Medulla oblongata (tissue), 1 donor: ENCODE results near the gene TTC7B.
A peak's percentile ranks its signal among the peaks of the same experiment; 100 is the strongest.

ENCODE experiments used
- DNase-seq: peaks from one replicate; pipeline ENCODE4 v3.0.0-alpha.2; 2015; ENCODE audit errors: extremely low spot score

TTC7B gene

GRCh38 chr14:90546767-90547166 is 269.5 kb downstream of the TTC7B start:
- DNase-seq: no peak

DNA sequence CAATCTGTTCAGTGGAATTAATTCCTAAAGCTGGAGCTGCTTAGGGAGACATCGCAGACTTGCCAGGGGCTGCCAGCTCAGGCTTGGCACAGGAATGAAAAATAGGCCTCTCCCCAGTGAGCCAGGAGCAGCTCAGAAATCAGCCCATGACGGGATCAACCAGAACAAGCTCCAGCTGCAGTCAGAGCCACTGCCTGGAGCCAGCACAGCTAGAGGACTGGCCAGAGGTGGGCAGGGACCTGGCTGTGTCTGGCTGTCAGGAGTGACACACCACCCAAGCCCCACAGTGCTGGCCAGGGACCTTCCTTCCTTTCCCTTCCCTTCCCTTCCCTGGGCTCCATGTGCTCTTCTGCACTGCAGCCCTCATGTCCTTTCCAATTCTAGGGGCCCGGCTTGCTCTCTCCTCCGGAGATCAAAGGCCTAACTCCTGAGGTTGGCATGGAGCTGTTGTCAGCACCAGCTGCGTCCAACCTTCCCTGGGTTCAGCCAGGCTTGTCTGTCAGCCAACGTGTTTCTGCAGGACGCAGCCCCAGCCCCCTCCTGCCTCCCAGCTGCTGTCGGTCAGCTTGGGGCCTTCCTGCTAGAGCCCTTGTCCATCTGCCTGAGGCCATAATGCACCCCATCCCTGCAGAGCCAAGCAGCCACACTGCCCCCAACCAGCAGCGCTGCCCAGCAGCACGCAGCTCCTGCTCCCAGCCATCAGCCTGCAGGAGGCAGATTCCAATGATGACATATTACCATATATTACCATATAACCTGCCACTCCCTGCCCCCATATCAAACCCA is 270.1 kb downstream of the TTC7B start:
- peak; percentile 71 for DNase-seq

DNA sequence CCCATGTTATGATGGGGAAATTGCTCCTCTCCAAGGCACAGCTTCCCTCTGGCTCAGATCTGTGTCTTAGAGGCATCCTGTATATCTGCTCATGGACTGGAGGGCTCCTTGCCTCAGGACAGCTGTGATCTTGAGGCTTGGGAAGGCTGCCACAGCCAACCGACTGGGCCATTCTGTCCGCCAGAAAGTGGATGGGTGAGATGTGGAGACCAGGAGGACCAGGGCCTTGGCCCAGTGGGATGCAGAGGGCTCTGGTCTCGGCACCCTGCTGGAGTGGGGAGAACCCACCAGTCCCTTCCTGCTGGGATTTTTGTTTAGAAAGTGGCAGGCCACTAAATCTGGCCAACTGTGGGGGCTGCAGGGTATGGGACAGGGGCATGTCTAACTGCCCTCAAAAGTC is 270.8 kb downstream of the TTC7B start:
- DNase-seq: no peak

- DNase-seq: no peak
These were observed 271.3 kb downstream of the TTC7B start for GRCh38 chr14:90544971-90545370.

- no peak for DNase-seq
These were observed 271.7 kb downstream of the TTC7B start for GRCh38 chr14:90544566-90544965.

DNA sequence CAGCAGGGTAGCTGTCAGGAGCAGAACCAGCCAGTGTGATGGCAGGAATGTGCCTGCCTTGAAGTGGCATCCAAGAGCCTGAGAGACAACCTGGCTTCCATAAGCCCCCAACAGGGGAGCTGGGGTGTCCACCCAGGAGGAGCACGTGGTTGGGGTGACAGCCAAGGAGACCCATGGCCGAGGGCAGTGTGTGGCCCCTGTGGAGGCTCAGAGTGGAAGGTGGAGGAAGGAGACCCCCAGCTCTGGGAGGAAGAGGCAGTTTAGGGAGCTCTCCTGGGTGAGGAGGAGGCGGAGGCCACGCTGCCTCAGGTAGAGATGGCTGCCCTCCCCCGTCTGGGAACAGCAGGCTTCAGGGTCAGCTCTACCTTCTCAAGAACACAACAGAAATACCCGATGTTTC is 272.4 kb downstream of the TTC7B start:
- DNase-seq: no peak

GRCh38 chr14:90541076-90541634 is 275.1 kb downstream of the TTC7B start:
- no peak for DNase-seq

DNA sequence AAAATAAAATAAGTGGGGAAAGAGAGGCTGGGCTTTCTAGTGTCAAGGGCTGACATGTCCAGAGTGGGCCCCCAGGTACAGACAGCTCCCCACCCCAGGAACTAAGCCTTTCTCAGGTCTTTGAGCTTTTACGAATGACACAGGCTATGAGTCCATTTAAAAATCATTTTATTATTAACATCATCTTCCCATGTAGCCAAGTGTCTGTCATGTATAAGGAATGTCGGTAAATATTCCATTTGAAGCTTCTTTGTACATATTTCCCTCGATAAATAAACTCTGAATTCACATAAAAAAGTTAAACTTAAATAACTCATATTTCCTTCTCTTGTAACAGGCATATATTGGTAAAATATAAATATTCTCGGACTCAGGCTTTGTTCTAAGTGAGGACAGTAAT is 275.8 kb downstream of the TTC7B start:
- DNase-seq: no peak

DNA sequence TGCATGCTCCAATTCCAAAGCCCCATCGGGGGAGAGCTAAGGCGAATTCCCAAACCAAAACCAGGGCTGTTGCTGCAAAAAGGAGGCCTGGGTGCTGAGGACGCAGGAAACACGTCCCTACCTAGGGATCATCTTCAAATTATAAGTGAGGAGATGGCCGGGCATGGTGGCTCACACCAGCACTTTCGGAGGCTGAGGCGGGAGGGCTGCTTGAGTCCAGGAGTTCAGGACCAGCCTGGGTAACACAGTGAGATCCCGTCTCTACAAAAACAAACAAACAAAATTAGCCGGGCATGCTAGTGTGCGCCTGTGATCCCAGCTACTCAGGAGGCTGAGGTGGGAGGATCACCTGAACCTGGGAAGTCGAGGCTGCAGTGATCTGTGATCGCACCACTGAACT is 276.2 kb downstream of the TTC7B start:
- no peak for DNase-seq

GRCh38 chr14:90539496-90539775 is 276.8 kb downstream of the TTC7B start:
- DNase-seq: no peak

DNA sequence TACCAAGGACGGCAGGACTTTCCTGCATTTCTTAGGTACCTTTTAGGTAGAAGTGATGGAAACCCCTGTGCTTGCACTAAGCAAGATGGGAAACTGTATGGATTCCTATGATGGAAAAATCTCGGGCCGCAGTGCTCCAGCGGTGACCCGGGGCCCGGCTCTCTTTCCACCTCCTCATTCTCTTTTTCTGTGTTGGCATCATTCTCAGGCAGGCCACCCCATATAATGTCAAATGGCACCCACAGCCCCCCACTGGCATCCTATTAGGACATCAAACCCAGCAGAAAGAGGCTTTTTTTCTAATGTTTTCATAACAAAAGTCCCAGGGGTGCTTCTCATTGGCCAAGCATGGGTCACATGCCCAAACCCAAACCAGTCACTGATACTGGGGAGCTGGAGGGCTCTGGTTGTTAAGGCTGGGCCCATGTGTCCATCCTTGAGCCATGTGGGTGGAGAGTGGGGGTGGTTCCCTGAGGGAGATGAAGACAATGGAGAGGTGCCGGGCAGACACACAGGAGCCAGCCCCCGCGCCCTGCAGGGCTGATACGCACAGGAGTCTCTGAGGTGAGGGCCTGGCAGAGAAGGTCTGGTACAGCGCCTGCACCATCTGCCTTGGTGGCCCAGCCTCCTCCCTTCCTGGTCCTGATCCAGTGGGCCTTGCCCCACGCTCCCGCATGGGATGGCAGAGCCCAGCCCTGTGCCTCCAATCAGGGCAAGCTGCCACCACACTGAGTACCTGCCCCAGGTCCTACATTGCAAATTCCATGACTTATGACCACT is 277.3 kb downstream of the TTC7B start:
- no peak for DNase-seq

DNA sequence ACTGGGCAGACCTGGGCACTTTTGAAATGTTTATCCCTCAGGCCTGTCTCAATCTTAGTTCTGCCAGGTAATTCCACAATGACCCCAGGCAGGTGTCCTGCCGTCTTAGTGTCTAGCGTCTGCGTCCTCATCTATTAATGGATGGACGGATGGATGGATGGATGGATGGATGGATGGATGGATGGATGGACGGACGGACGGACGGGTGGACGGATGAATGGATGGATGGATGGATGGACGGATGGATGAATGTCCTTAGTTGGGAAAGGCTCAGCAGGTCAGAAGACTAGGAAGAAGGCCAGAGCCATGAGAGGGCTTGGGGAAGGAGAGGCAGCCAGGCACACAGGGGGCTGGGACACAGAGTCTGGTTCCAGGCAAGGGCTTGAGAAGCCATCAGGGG is 278.1 kb downstream of the TTC7B start:
- no peak for DNase-seq

DNA sequence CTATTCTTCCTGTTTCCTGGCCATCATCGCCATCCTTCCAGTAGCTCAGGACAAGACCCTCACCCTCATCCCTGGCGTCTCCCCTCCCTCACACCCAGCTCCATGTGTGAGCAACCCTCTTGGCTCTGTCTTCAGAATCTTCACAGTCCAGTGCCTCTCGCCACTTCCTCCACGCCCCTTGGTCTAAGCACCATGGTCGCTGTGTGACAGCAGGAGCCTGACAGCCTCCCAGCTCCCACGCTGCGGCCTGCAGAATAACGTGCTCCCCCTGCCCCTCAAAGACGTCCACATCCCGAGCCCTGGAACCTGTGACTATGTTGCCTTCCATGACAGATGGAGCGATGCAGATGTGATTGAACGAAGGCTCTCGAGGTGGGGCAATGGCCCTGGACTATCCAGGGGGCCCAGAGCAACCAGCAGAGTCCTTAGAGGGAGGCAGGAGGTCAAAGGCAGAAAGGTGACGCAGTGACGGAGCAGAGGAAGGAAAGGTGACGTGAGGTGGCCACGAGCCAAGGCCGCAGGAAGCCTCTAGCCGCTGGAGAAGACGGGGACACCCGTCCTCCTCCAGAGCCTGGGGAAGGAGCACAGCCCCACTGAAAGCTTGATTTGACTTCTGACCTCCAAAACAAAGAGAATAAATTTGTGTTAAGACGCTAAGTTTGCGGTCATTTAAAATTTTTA is 279.6 kb downstream of the TTC7B start:
- DNase-seq: no peak

- peak; percentile 73 for DNase-seq
These were observed 280.1 kb downstream of the TTC7B start for GRCh38 chr14:90536092-90536491.

GRCh38 chr14:90535556-90536090 is 280.6 kb downstream of the TTC7B start:
- DNase-seq: no peak

DNA sequence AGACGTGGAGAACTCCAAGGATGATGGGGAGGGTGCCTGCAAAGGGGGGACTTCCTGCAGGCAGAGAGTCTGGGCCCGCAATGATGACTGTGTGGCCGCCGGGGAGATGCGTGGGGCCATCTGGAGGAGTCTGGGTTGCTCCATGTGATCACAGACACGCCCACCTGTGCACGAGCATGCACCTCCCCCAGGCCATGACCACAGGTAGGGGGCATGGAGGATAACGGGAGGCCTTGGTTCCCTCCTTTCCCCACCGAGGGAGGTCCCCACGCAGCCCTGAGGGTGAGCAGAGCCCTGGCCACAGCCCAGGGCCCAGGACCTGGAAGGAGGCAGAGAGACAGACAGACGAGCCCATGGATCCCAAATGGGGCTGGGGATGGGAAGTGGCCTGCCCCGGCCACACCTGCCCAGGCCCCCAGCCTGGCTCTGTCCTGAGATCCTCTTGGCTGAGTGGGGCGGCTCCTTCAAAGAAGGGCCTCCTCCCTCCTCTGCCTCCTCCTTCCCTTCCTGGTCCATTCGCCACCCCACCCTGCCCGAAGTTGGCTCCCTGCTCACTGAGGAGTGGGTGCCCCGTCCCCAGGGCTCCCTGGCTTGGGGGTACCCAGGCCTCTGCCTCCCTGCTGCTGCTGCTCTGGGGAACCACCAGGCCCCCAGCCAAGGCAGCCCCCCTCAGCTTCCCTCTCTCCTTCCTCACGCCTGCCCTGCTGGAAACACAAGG is 281.2 kb downstream of the TTC7B start:
- no peak for DNase-seq

- DNase-seq: no peak
These were observed 282.0 kb downstream of the TTC7B start for GRCh38 chr14:90534091-90534837.

- DNase-seq: no peak
These were observed 282.6 kb downstream of the TTC7B start for GRCh38 chr14:90533591-90534021.

GRCh38 chr14:90532826-90533525 is 283.3 kb downstream of the TTC7B start:
- DNase-seq: no peak

- DNase-seq: no peak
These were observed 284.7 kb downstream of the TTC7B start for GRCh38 chr14:90531497-90531896.
